Brain microvascular endothelial cell (primary cell): ENCODE results near the gene COQ9.

Source experiments
- DNase-seq: peaks from one replicate; pipeline ENCODE4 v3.0.0-alpha.2; 2020
- H3K27ac ChIP-seq: fragments of 250-450 bp; sonication (Bioruptor Pico); 2 replicates; pipeline ENCODE4 v1.5.1; 2020; ENCODE audit warnings: mild to moderate bottlenecking, moderate library complexity
- H3K27me3 ChIP-seq: fragments of 250-450 bp; sonication (Bioruptor Pico); replicated peaks from 2 replicates; pipeline ENCODE4 v1.5.1; 2020; ENCODE audit warnings: mild to moderate bottlenecking
- H3K36me3 ChIP-seq: fragments of 250-450 bp; sonication (Bioruptor Pico); replicated peaks from 2 replicates; pipeline ENCODE4 v1.5.1; 2020; ENCODE audit warnings: mild to moderate bottlenecking
- H3K4me3 ChIP-seq: 2 replicates; pipeline ENCODE4 v1.5.1; 2011; ENCODE audit warnings: low read depth, mild to moderate bottlenecking, control low read depth, low read length, moderate library complexity
- CTCF ChIP-seq: IDR thresholded peaks from 2 replicates; pipeline ENCODE4 v1.5.1; 2011; ENCODE audit warnings: low read depth, mild to moderate bottlenecking, moderate library complexity, low read length, control low read depth, inconsistent platforms; ENCODE audit errors: missing control alignments
- in situ Hi-C: cut with HindIII; loops from 2 replicates; pipeline ENCODE4 v1.10.0; 2017; ENCODE audit warnings: low sequenced_read_pairs, low pct_ligation_motif_present

COQ9 gene

GRCh38 chr16:57474671-57475661 lies 27.7 kb downstream of the COQ9 start:
- DNase-seq: no peak
- no peak for TF ChIP-seq CTCF
- no peaks in the 10 kb centered on the region for H3K27me3 ChIP-seq
- H3K27ac ChIP-seq: no peak overlapping the region
- H3K36me3 ChIP-seq: peaks cover 44% of the 10 kb centered on the region
- no peak overlapping the region for H3K4me3 ChIP-seq
- in situ Hi-C loops: no loop called here

- Histone ChIP-seq H3K36me3 (peaks cover 35% of the 10 kb centered on the region), H3K4me3 (no peak overlapping the region), H3K27ac (no peak overlapping the region), H3K27me3 (no peaks in the 10 kb centered on the region)
- TF ChIP-seq CTCF: peak; percentile 91
- in situ Hi-C loops: no loop called here
- peak; percentile 49 for DNase-seq
These were observed 28.5 kb downstream of the COQ9 start for GRCh38 chr16:57475711-57476339.

GRCh38 chr16:57476546-57477410 lies 29.5 kb downstream of the COQ9 start:
- Histone ChIP-seq H3K27ac (no peak overlapping the region), H3K36me3 (peaks cover 28% of the 10 kb centered on the region), H3K4me3 (no peak overlapping the region), H3K27me3 (no peaks in the 10 kb centered on the region)
- DNase-seq: no peak
- TF ChIP-seq CTCF: no peak
- in situ Hi-C loops: no loop called here

- no peaks in the 10 kb centered on the region for H3K27me3 ChIP-seq
- no peak overlapping the region for H3K4me3 ChIP-seq
- no peak for DNase-seq
- in situ Hi-C loops: no loop called here
- no peak for TF ChIP-seq CTCF
- H3K27ac ChIP-seq: no peak overlapping the region
- peaks cover 21% of the 10 kb centered on the region for H3K36me3 ChIP-seq
These were observed 30.4 kb downstream of the COQ9 start for GRCh38 chr16:57477531-57478202.

GRCh38 chr16:57478396-57479204 lies 31.3 kb downstream of the COQ9 start:
- H3K36me3 ChIP-seq: peaks cover 12% of the 10 kb centered on the region
- TF ChIP-seq CTCF: no peak
- in situ Hi-C loops: no loop called here
- no peak for DNase-seq
- no peaks in the 10 kb centered on the region for H3K27me3 ChIP-seq
- H3K4me3 ChIP-seq: peak overlapping the region; percentile 63
- H3K27ac ChIP-seq: no peak overlapping the region
